HFF-Myc (cell line): Measurements from ENCODE around the gene BCO1.

Experiments
- DNase-seq: peaks from one replicate; pipeline ENCODE4 v3.0.0-alpha.2; 2011; ENCODE audit warnings: low read depth; ENCODE audit errors: extremely low read depth
- H3K4me3 ChIP-seq: replicated peaks from 2 replicates; pipeline ENCODE4 v1.5.1; 2011; ENCODE audit warnings: low read depth, mild to moderate bottlenecking, control low read depth, low read length
- TF ChIP-seq, protein P1 (sequence below): IDR thresholded peaks from 2 replicates; pipeline ENCODE4 v1.5.1; 2012; ENCODE audit warnings: mild to moderate bottlenecking, low read depth, low read length, control low read depth; ENCODE audit errors: missing control alignments

Gene BCO1, protein sequence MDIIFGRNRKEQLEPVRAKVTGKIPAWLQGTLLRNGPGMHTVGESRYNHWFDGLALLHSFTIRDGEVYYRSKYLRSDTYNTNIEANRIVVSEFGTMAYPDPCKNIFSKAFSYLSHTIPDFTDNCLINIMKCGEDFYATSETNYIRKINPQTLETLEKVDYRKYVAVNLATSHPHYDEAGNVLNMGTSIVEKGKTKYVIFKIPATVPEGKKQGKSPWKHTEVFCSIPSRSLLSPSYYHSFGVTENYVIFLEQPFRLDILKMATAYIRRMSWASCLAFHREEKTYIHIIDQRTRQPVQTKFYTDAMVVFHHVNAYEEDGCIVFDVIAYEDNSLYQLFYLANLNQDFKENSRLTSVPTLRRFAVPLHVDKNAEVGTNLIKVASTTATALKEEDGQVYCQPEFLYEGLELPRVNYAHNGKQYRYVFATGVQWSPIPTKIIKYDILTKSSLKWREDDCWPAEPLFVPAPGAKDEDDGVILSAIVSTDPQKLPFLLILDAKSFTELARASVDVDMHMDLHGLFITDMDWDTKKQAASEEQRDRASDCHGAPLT

DNA sequence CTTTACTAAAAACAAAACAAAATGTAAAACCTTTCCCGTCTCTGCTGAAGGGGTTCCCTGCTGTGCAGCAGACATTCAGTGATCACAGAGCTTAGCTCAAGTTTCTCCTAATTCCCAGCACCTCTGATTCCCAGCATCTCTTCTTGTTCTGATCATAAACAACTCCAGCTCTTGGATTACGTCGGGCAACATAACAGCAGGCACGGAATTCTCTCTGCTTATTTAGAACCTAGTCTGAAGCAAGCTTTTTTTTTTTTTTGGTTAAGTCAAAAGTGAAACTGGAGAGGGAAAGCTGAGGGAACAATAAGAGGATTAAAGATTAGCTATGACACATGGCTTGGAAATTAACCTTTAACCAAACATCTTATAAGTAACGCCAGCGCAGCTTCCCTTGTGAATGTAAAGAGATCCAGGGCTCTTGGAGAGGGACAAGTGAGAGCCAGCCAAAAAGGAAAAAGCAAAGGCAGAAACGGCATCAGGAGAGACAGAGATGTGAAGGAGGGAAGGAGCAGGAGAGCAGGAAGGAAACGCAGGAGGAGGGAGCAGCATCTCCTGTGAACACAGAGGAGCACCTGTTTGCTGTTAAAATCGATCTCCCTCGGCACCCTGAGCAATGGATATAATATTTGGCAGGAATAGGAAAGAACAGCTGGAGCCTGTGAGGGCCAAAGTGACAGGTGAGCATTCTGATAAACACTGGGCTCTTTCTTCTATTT, at the start of gene BCO1:
Gene BCO1, plus strand, starts transcription at position 394 of the 716 bp plus-strand sequence. Its CDS starts 220 bp downstream, at position 614.
- TF ChIP-seq, protein P1, sequence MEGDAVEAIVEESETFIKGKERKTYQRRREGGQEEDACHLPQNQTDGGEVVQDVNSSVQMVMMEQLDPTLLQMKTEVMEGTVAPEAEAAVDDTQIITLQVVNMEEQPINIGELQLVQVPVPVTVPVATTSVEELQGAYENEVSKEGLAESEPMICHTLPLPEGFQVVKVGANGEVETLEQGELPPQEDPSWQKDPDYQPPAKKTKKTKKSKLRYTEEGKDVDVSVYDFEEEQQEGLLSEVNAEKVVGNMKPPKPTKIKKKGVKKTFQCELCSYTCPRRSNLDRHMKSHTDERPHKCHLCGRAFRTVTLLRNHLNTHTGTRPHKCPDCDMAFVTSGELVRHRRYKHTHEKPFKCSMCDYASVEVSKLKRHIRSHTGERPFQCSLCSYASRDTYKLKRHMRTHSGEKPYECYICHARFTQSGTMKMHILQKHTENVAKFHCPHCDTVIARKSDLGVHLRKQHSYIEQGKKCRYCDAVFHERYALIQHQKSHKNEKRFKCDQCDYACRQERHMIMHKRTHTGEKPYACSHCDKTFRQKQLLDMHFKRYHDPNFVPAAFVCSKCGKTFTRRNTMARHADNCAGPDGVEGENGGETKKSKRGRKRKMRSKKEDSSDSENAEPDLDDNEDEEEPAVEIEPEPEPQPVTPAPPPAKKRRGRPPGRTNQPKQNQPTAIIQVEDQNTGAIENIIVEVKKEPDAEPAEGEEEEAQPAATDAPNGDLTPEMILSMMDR: no peak
- H3K4me3 ChIP-seq: peak within 1 kb of the TSS; percentile 14
- DNase-seq: no peak

DNA sequence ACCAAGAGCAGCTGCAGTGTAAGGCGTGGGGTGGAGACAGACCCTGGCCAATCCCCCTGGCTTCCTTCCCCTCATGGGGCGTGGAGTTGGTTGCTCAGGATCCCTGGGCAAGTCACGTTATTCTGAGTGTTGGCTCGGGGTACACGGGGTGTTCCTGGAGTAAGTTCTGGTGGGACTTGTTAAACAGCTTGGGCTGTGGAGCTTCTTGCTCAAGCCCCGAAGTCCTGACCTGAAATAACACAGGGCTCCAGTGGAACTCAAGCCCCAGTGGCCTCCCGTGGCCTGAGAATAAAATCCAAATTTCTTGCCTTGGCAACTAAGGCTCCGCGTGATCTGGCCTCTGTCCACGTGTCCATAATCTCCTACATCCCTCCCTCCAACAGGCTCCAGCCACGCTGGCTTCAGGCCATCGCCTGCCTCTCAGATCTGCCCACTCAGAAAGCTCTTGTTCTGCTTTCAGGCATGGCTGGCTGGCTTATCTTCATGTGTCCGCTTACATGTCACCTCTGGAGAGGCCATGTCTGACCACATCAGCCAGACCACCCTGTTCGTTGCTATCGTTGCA, 49.3 kb upstream of the BCO1 start:
- H3K4me3 ChIP-seq: no peak overlapping the region
- TF ChIP-seq, protein P1: no peak
- no peak for DNase-seq

DNA sequence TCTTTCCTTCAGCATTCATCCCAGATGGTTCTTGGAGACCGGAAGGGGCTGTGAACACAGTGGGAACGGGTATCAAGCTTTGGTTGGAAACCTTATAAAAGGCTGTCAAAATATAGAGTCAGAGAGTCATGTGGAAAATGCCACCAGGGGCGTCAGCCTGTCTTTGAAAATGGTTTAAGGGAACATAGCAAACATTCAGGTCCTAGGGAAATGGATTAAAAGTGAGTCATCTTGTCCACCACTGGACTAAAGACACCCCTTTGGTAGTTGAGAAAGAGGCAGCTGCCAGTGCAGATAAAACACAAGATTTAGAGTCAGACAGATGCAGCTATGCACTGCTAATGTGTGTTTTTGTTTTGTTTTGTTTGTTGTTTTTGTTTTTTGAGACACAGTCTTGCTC, 47.8 kb upstream of the BCO1 start:
- H3K4me3 ChIP-seq: no peak overlapping the region
- DNase-seq: no peak
- TF ChIP-seq, protein P1: no peak

DNA sequence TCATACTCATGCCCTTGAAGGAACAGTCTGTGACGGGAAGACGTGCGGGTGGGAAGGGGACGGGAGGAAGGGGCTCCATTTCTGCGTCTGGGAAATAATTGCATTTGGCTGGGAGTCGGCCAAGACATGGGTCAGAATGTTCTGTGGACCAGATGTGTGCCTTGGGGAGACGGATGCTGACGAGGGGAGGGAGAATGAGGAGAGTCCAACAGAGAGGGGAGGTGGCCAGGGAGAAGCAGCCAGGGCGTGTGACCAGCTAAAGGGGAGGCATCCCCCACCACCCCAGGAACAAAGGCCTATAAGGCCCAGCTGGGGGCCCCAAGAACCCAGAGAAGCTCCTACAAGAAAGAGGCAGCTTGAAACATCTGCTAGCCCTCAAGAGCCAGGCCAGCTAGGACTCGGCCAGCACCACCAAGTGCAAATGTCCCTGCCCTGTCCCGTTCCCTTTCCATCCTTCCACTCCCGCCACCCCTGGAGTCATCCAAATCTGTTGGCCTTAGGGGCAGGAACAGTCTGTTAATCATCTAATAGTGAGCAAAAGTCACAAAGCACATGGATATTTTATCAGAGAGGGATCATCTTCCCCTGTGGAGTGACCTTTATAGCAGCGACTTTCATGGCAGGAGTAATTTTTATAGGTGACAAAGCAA, 42.5 kb upstream of the BCO1 start:
- TF ChIP-seq, protein P1: no peak

DNA sequence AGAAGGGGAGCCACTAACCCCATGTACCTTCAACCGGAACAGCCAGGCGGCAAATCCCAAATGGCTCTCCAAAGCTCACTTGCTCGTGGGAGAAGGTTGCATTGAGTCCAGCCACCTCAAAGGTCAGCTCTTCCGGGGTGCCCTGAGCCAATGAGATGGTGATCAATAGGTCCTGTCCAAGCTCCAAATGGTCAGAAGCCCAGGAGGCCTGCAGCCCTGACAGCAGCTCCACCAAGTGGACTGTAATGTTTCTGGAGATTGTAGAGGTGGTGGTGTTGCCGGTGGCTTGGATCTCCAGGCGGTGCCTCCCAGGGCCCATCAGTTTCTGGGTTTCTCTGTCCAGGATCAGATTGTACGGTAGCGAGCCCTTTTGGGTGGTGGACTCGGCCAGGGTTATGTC, 39.9 kb upstream of the BCO1 start:
- no peak for DNase-seq
- TF ChIP-seq, protein P1: peak; percentile 10
- H3K4me3 ChIP-seq: no peak overlapping the region

More for the DNA sequence above, 42.5 kb upstream of the BCO1 start:
- no peak for DNase-seq
- H3K4me3 ChIP-seq: no peak overlapping the region

DNA sequence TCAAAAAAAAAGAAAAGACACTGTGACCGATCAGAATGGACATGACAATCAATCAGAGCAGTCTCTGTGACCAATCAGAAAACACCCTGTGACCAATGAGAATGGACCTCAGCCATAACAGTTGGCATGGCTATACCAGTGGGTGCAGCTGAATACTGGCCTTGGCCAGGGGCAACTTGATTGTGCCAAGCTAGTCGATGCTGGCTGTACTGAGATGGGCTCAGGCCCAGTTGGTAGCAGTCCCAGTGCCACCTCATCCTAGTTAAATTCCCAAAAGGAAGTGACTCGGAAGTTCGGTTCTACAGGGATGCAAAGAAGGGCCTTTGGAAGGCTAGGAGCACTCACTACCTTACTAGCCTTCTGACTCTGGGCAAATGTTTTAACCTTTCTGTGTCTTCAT, 37.2 kb upstream of the BCO1 start:
- no peak for DNase-seq
- no peak overlapping the region for H3K4me3 ChIP-seq
- TF ChIP-seq, protein P1: no peak
